ENCODE measurements around the gene ANKDD1A.

DNA sequence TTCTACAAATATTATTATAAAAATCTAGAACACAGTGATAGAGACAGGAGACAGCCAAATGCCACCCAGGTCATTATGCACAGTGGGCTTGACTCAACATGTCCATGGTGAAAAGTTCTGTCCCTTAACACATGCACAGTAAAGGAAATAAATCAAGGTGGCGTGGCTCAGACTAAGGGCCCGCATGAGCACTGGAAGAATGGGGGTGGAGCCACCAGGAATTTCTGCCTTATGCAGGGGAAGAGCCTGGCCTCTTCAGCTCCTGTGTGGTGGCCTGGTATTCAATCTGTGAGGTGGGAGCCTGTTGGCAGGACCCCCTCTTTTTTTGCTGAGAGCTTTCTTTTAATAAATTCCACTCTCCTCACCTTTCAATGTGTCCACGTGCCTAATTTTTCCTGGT lies 95.2 kb downstream of the ANKDD1A start:
- TF ChIP-seq CTCF (IDR thresholded peaks at IDR 0.05) (no peak), POLR2AphosphoS5 (IDR thresholded peaks at IDR 0.05; ENCODE audit: low read depth, low read length) (no peak)
- TF ChIP-seq, protein P1, sequence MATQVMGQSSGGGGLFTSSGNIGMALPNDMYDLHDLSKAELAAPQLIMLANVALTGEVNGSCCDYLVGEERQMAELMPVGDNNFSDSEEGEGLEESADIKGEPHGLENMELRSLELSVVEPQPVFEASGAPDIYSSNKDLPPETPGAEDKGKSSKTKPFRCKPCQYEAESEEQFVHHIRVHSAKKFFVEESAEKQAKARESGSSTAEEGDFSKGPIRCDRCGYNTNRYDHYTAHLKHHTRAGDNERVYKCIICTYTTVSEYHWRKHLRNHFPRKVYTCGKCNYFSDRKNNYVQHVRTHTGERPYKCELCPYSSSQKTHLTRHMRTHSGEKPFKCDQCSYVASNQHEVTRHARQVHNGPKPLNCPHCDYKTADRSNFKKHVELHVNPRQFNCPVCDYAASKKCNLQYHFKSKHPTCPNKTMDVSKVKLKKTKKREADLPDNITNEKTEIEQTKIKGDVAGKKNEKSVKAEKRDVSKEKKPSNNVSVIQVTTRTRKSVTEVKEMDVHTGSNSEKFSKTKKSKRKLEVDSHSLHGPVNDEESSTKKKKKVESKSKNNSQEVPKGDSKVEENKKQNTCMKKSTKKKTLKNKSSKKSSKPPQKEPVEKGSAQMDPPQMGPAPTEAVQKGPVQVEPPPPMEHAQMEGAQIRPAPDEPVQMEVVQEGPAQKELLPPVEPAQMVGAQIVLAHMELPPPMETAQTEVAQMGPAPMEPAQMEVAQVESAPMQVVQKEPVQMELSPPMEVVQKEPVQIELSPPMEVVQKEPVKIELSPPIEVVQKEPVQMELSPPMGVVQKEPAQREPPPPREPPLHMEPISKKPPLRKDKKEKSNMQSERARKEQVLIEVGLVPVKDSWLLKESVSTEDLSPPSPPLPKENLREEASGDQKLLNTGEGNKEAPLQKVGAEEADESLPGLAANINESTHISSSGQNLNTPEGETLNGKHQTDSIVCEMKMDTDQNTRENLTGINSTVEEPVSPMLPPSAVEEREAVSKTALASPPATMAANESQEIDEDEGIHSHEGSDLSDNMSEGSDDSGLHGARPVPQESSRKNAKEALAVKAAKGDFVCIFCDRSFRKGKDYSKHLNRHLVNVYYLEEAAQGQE (IDR thresholded peaks at IDR 0.05; ENCODE audit: insufficient read depth in 1 of 2, low read depth in 2 of 2, low read length in 1 of 2): no peak

Measured in Panc1 (cell line).